PC-3 (cell line): Measurements from ENCODE around the gene CD81. TPM values are rescaled to one million over a fixed set of nuclear protein-coding genes. Genes with fewer than 3 reads are reported as not detected.

ENCODE experiments used
- ATAC-seq: fragments of 200-7000 bp; cut with Tn5 transposase; 2 replicates; pipeline ENCODE4 v1.9.1; 2020; ENCODE audit warnings: mild to moderate bottlenecking, moderate library complexity
- BruUV-seq: library from RNA; stranded (reverse); fragments of 400-500 nt; replicated peaks from 2 replicates; lab custom pipeline; 2021; lab: Mats Ljungman, UMichigan
- CTCF ChIA-PET: fragments of 300-600 bp; sonication (Branson Sonifier 250); formaldehyde crosslinking; loops from one replicate; lab custom pipeline; 2022; ENCODE audit warnings: antibody characterized with exemption; lab: Charles Lee
- POLR2A ChIA-PET: fragments of 300-600 bp; sonication (Branson Sonifier 250); formaldehyde crosslinking; loops from one replicate; lab custom pipeline; 2022; ENCODE audit warnings: antibody characterized with exemption; ENCODE audit not compliant: unreplicated experiment; lab: Charles Lee
- DNase-seq: peaks from one replicate; pipeline ENCODE4 v3.0.0-alpha.2; 2015
- H2AFZ ChIP-seq: fragments of 300-600 bp; sonication (generic); 2 replicates; pipeline ENCODE4 v1.6.0; 2016; ENCODE audit warnings: antibody characterized with exemption, low read length
- H3F3A ChIP-seq: fragments of 300-600 bp; sonication (generic); one replicate; pipeline ENCODE4 v1.6.0; 2017; ENCODE audit warnings: antibody characterized with exemption, low read length, control low read depth, mild to moderate bottlenecking; ENCODE audit not compliant: unreplicated experiment
- H3K27ac ChIP-seq: fragments of 300-600 bp; sonication (generic); 2 replicates; pipeline ENCODE4 v1.5.1; 2016; ENCODE audit warnings: mild to moderate bottlenecking, low read length
- H3K27me3 ChIP-seq: fragments of 300-600 bp; sonication (generic); 2 replicates; pipeline ENCODE4 v1.6.1; 2016; ENCODE audit warnings: low read length, mixed read lengths
- H3K36me3 ChIP-seq: fragments of 300-600 bp; sonication (generic); 2 replicates; pipeline ENCODE4 v1.6.1; 2016; ENCODE audit warnings: low read depth, mixed run types, low read length, mixed read lengths
- H3K4me1 ChIP-seq: fragments of 300-600 bp; sonication (generic); 2 replicates; pipeline ENCODE4 v1.5.1; 2016; ENCODE audit warnings: low read length; ENCODE audit not compliant: insufficient read depth
- H3K4me2 ChIP-seq: fragments of 300-600 bp; sonication (generic); 2 replicates; pipeline ENCODE4 v1.6.0; 2016; ENCODE audit warnings: low read length
- H3K4me3 ChIP-seq: fragments of 300-600 bp; sonication (generic); 2 replicates; pipeline ENCODE4 v1.5.1; 2016; ENCODE audit warnings: mild to moderate bottlenecking, low read length, mixed read lengths
- H3K79me2 ChIP-seq: fragments of 300-600 bp; sonication (generic); 2 replicates; pipeline ENCODE4 v1.6.1; 2017; ENCODE audit warnings: low read length, mixed read lengths
- H3K9ac ChIP-seq: fragments of 300-600 bp; sonication (generic); 2 replicates; pipeline ENCODE4 v1.6.0; 2016; ENCODE audit warnings: mild to moderate bottlenecking, low read length
- H3K9me2 ChIP-seq: fragments of 300-600 bp; sonication (generic); replicated peaks from 2 replicates; pipeline ENCODE4 v1.6.1; 2016; ENCODE audit warnings: mixed run types, low read length, mixed read lengths
- H3K9me3 ChIP-seq: fragments of 300-600 bp; sonication (generic); 2 replicates; pipeline ENCODE4 v1.6.1; 2016; ENCODE audit warnings: low read length, mixed read lengths
- H4K20me1 ChIP-seq: fragments of 300-600 bp; sonication (generic); 2 replicates; pipeline ENCODE4 v1.6.1; 2016; ENCODE audit warnings: low read length, mixed read lengths
- CTCF ChIP-seq: fragments of 300-600 bp; sonication (generic); conservative IDR thresholded peaks from 2 replicates; pipeline ENCODE4 v1.5.1; 2017; ENCODE audit warnings: antibody characterized with exemption, low read depth, mild to moderate bottlenecking, low read length
- EZH2 ChIP-seq: fragments of 300-600 bp; sonication (generic); IDR thresholded peaks from one replicate; pipeline ENCODE4 v1.6.1; 2017; ENCODE audit warnings: antibody characterized with exemption, mild to moderate bottlenecking, low read length; ENCODE audit not compliant: unreplicated experiment
- EZH2phosphoT487 ChIP-seq: fragments of 300-600 bp; sonication (generic); IDR thresholded peaks from 2 replicates; pipeline ENCODE4 v1.6.1; 2018; ENCODE audit warnings: mild to moderate bottlenecking, antibody characterized with exemption, low read length, borderline replicate concordance
- intact Hi-C: fragments of 100-400 bp; cut with micrococcal nuclease; formaldehyde crosslinking; loops from 2 replicates; pipeline ENCODE4 v1.9.0; 2023
- total RNA-seq: library from RNA; depleted of rRNA; stranded (reverse); fragments of >200 nt; gene quantifications from 2 replicates; pipeline ENCODE4 v1.2.3, GENCODE V29; 2014

The CD81 gene
- total RNA-seq, 1 experiment from 2014 or later = 134 TPM

- H3F3A ChIP-seq = no peaks in the 10 kb centered on the region
- no peaks in the 10 kb centered on the region for H4K20me1 ChIP-seq
- H3K9me3 ChIP-seq = no peaks in the 10 kb centered on the region
- DNase-seq = no peak
- BruUV-seq = no TSS peak
- no peaks in the 10 kb centered on the region for H3K27me3 ChIP-seq
- no peak overlapping the region for H3K4me3 ChIP-seq
- 0 out of 2 replicates have a peak, but pooled peaks cover 3% of the 10 kb centered on the region for H3K4me1 ChIP-seq
- no peak overlapping the region for H3K27ac ChIP-seq
- ATAC-seq = no peak
- intact Hi-C loops = no loop called here
- H3K9me2 ChIP-seq = no peaks in the 10 kb centered on the region
- H3K36me3 ChIP-seq = no peaks in the 10 kb centered on the region
- no peak overlapping the region for H2AFZ ChIP-seq
- ChIA-PET POLR2A (no interaction called here), CTCF (no interaction called here)
- no peak for TF ChIP-seq CTCF
- TF ChIP-seq EZH2 = no peak
- TF ChIP-seq EZH2phosphoT487 = no peak
- no peak overlapping the region for H3K4me2 ChIP-seq
- no peaks in the 10 kb centered on the region for H3K79me2 ChIP-seq
- no peak overlapping the region for H3K9ac ChIP-seq
Observed at GRCh38 chr11:2415171-2415570, 38.1 kb downstream of the CD81 start.

- no peak for ATAC-seq
- Histone ChIP-seq H3K27me3 (no peaks in the 10 kb centered on the region), H3K9ac (no peak overlapping the region), H3K4me1 (0 out of 2 replicates have a peak, but pooled peaks cover 3% of the 10 kb centered on the region), H3F3A (no peaks in the 10 kb centered on the region), H3K27ac (no peak overlapping the region), H3K79me2 (no peaks in the 10 kb centered on the region), H3K4me2 (no peak overlapping the region), H4K20me1 (no peaks in the 10 kb centered on the region), H3K36me3 (no peaks in the 10 kb centered on the region), H2AFZ (no peak overlapping the region), H3K9me3 (no peaks in the 10 kb centered on the region), H3K9me2 (no peaks in the 10 kb centered on the region), H3K4me3 (no peak overlapping the region)
- TF ChIP-seq CTCF (peak; percentile 31; the same call in 1 of the 2 replicates), EZH2 (no peak), EZH2phosphoT487 (no peak)
- DNase-seq = no peak
- ChIA-PET CTCF (no interaction called here), POLR2A (no interaction called here)
- BruUV-seq = no TSS peak
- intact Hi-C loops = no loop called here
Observed at GRCh38 chr11:2415601-2416380, 38.7 kb downstream of the CD81 start.

GRCh38 chr11:2416765-2417164, 39.7 kb downstream of the CD81 start:
- intact Hi-C loops = no loop called here

More at GRCh38 chr11:2416765-2417164, 39.7 kb downstream of the CD81 start:
- Histone ChIP-seq H3K27ac (no peak overlapping the region), H3K9ac (no peak overlapping the region), H3K79me2 (no peaks in the 10 kb centered on the region), H4K20me1 (no peaks in the 10 kb centered on the region), H3K36me3 (no peaks in the 10 kb centered on the region), H3K4me1 (0 out of 2 replicates have a peak, but pooled peaks cover 3% of the 10 kb centered on the region), H3F3A (no peaks in the 10 kb centered on the region), H2AFZ (no peak overlapping the region), H3K9me2 (no peaks in the 10 kb centered on the region), H3K4me3 (no peak overlapping the region), H3K4me2 (no peak overlapping the region), H3K9me3 (no peaks in the 10 kb centered on the region), H3K27me3 (no peaks in the 10 kb centered on the region)
- POLR2A ChIA-PET = interaction anchor here (0.8 kb wide), 1 partner anchor 16 kb away, joined by 4 read pairs; the partner anchor contains the start of gene TSSC4
- TF ChIP-seq EZH2phosphoT487 (no peak), EZH2 (no peak), CTCF (no peak)
- CTCF ChIA-PET = interaction anchor here (0.7 to 1.0 kb wide), 2 partner anchors 114 to 495 kb away, joined by 3 read pairs; no protein-coding TSS in a partner anchor
- DNase-seq = no peak
- no peak for ATAC-seq
- BruUV-seq = no TSS peak
